Fibroblast of skin of back (primary cell): ENCODE results near the gene RELCH.

Experiments
- DNase-seq: peaks from one replicate; pipeline ENCODE4 v3.0.0-alpha.2; 2013

Gene RELCH

GRCh38 chr18:62345909-62346308, 158.9 kb downstream of the RELCH start:
- DNase-seq = no peak

DNA sequence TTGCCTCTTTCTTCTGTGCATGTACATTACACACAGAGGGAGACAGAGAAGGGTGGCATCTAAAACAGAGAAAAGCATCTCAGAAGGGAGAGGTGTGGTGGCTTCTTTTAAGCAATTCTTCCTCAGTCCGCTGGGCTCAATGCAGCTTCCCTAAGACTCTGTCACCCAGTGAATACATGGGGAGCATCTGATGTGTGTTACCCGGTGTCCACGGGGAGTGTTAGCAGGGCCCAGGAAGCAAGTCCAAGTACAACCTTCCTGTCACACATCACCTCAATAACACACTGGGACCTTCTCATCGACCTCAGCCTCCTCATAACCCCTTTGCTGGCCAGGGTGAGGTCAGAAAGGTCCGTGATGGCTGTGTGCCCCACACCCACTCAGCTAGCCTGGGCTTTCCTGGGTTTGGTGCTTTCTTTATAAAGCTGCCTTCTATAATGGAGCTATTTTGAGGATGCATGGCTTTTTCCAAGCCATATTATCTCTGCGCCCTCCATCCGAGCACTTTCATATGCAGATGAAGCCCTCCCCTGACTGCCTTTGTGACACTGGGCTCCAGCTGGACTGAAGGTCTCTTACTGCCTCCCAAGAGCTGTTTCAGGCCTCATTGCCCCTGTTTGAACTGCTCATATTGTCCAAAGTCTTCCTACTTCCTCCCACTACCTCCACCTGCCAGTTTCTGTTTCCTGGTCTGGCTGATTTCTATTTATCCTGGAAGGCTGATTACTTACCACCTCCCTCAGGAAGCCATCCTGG, 159.5 kb downstream of the RELCH start:
- DNase-seq = no peak

GRCh38 chr18:62347089-62347506, 160.0 kb downstream of the RELCH start:
- no peak for DNase-seq

GRCh38 chr18:62348474-62348873, 161.4 kb downstream of the RELCH start:
- no peak for DNase-seq

DNA sequence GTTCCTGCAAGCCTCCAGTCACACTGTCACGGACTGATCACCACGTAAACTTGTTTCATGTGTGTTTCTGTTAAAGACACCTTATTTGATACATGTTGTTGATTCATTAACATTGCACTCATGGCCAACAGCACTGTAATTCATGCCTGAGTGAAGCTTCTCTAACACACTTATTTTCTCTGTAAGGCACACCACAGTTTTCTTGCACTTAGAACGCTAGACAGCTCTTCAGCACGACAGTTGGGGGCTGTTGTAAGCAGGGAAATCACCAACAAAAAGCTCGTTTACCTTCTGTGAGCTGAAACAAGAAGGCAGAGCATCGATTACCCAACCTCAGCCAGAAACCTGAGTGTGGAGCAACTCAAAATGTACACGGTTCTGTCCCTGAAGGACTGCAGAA, 166.1 kb downstream of the RELCH start:
- DNase-seq = no peak

- DNase-seq = no peak
These were observed 167.1 kb downstream of the RELCH start for GRCh38 chr18:62354151-62354550.

DNA sequence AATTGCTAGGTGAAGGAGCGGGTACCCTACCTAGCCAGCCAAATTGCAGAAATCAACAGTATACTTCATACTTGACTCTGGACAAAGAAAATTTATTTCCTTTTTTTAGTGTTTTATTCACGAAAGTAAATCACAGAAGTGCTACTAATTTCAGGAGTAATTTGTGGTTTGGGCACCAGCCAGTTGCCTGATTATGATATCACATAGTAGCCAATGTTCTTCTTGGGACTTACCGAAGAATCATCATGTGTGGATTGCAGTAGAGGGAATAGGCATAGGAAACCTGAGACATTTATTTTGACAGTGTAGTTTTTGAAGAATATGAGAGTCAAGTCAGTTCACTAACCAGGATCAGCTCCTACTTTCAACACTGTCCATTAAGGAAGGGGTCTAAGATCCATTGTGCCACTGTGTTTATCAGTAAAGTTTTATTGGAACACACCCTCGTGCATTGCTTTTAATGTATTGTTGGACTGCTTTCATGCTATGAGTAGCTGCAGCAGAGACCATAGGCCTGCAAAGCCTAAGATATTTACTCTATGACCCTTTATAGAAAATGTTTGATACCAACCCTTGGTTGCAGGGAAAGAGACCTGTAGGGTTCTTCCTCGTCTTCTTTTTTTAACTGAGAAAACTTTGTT, 170.1 kb downstream of the RELCH start:
- DNase-seq = no peak
